Forelimb muscle (tissue), 1 donor: ENCODE measurements around the gene MSN. TPM values are rescaled to one million over a fixed set of nuclear protein-coding genes. Genes with fewer than 3 reads are reported as not detected.
"Not testable (repeated sequence)": the region's sequence is repeated elsewhere in the genome, so short reads cannot be mapped to it uniquely, and the experiment has no call there.

Source experiments
- DNase-seq: peaks from one replicate; pipeline ENCODE4 v3.0.0-alpha.2; 2013; ENCODE audit warnings: low read depth
- polyA plus RNA-seq: library from polyadenylated mRNA; unstranded; fragments of 120-200 nt; gene quantifications from one replicate; pipeline ENCODE4 v1.2.1, GENCODE V29; 2013; ENCODE audit not compliant: insufficient read length

Gene MSN
- polyA plus RNA-seq, 1 donor: 105 TPM

GRCh38 chrX:65718538-65718937, 51.1 kb downstream of the MSN start:
- no peak for DNase-seq

DNA sequence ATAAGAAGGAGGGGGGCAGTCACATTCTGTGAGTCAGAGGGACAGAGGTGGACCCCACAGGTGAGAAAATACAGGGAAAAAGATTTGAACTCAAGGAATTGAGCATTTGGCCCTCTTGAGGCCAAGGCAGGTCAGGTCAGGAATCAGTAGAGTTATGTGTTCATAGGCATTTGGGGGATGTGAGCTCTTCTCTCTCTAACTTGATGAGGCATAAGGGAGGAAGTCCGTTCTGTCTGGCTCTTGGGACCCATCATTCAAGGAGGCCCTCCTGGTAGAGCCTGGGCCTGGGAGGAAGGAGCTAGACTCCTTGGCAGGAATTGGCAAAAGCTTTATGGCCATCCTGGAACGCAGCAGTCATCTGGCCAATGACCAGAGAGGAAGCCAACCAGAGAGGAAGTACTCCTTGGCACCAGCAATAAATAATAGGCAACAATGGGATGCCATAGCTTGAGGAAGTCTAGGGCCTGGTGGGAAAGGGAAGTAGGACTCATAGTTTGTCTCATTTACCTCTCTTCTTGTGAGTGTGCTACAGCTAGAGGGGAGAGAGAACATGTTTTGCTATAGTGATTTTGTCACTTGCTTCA, 53.0 kb downstream of the MSN start:
- DNase-seq: no peak

DNA sequence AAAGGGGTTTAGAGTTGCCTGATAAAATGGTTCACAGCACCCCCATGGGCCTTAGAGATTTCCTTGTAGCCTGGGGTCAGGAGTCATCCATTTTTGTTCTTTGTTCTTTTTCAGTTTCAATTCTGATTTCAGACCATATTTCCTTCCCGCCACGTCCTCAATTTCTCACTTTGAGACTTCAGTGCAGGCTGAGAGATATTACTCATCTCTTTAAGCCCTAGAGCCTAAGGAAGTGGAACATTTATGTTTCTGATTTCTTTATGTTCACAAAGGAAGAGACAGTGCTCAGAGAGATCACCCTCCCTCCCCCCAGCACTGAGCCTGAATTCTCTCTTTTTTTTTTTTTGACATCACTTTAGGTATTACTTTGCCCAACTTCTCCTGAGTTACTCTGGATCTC, 56.3 kb downstream of the MSN start:
- no peak for DNase-seq

GRCh38 chrX:65726715-65727114, 59.3 kb downstream of the MSN start:
- no peak for DNase-seq

GRCh38 chrX:65731684-65732289, 64.3 kb downstream of the MSN start:
- DNase-seq: no peak

- no peak for DNase-seq
Measured at GRCh38 chrX:65740909-65741308, 73.5 kb downstream of the MSN start.

DNA sequence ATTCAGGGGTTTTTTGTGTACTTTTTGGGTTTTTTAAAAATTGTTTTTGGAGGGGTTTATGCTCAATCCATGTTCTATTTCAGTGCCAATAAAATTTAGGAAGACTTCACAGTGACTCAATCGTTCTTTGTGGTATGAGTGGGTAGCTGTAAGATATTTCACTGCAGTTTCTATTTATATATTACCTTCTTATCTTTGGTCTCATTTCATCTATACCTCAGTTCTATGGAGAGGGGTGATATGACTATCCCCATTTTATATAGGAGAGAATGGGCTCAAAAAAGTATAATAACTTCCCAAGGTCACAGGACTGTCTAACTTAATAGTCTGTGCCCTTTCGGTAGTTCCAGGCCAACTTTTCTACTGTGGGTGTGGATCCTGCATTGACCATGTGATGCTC, 74.4 kb downstream of the MSN start:
- DNase-seq: no peak

DNA sequence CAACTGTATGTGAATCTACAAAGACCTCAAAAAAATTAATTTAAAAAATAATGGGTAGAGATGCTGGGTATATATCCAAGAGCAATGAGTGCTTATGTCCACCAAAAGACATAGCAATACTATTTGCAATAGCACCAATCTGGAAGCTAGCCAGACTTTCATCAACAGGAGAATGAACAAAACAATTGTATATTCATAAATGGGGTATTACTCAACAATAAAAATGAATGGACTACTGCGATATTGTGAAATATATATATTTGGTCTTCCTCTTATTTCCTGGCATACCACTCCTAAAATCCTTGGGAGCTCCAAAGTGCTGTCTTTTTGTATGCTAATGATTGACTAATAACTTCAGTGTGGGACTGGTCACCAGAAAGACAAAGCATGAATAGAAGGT, 77.5 kb downstream of the MSN start:
- DNase-seq: no peak

DNA sequence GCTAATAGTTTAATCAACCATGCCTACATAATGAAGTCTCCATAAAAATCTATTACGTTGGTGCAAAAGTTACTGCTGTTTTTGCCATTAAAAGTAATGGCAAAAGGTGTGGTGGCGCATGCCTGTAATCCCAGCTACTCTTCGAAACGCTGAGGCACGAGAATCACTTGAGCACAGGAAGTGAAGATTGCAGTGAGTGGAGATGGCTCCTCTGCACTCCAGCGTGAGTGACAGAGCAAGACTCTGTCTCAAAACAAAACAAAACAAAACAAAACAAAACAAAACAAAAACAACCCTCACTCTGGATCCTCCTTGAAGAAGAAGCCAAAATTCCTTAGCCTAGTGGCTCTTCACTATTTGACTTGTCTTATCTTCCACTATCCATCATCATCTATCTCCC, 78.0 kb downstream of the MSN start:
- no peak for DNase-seq

GRCh38 chrX:65745992-65746391, 78.5 kb downstream of the MSN start:
- DNase-seq: no peak

DNA sequence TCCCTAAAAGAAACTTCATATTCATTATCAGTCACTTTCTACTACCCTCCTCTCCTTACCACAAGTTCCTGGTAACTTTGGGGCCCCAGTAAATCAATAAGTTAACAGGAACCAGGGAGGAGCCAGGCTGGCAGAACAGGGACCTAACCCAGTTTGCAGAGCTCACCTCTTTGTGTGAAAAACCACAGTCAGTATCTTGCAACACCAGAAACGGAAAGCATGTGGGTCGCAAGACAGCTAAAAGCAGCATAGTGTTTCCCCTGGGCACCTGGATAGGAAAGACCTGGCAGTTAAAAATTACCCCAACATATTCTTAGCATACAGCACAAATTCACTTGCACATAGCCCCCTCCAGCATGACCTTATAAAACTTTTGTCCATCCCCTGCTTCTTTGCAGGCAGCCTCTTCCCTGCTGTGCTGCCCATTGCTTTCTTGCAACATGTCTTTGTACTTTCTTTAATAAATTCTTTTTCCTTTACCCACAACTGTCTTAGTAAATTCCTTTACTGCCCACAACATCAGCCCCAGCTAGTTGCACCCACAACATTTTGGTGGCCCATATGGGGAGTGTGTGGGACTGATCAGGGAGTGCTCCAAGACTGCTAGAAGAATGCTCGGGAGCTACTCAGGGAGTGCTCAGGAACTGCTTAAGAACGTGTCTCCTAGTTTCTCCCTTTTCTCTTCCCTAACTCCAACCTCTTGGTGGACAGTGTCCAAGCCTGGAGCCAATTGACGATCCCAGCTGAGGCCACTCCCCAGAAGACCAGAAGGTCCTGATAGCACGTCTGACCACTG, 83.4 kb downstream of the MSN start:
- DNase-seq: no peak

- DNase-seq: no peak
Measured at GRCh38 chrX:65751519-65751918, 84.1 kb downstream of the MSN start.

DNA sequence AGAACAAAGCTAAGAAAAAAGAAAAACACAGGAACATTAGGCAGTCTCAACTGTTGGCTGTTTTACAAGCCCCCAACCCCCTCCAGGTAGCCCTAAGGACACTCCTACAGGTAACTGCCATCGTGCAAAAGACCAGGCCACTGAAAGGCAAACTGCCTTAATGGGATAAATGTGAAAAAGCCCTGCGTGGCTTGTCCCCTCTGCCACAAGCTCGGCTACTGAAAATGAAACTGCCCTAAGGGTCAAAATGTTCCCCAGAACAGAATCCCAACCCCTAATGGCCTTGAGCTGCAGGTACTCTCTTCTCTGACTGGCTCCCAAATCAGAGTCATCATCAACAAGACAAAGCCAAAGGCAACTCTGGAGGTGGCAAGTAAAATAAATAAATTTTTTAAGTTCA, 84.8 kb downstream of the MSN start:
- no peak for DNase-seq

DNA sequence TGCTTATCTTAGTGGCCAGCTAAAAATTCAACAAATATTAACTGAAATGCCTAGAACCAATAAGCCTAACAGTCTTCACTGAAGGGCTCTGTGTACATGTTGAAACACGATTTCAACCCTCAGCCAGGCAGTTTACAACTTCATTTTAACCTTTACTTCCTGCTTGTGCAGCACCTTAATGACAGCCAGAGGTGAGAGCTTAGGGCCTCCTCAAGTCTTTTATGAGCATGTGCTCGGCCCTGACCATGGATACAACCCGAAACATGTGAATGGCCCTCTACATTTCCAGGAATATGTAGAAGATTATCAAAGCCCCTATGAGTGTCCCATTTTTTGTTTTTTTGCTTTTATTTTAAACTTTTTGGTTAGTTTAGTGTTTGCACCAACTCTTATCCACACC, 88.3 kb downstream of the MSN start:
- no peak for DNase-seq

- DNase-seq: no peak
Measured at GRCh38 chrX:65757943-65758342, 90.5 kb downstream of the MSN start.

DNA sequence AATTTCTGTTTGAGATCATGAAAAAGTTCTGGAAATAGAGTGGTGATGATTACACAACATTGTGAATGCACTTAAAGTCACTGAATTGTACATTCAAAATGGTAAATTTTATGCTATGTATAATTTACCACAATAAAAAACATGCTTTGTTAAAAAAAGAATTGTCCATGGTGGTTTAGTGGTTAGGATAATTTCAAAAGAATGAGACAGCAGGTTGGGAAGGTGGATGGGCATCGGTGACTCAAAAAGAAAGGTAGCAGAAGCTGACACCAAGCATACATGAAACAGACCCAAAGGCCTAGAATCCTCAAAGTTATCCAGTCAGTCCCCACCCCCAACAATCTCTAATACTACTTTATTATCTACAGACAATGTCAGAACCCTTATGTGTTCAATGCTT, 91.1 kb downstream of the MSN start:
- no peak for DNase-seq

- DNase-seq: not testable (repeated sequence)
Measured at GRCh38 chrX:65759525-65759924, 92.1 kb downstream of the MSN start.

- DNase-seq: no peak
Measured at GRCh38 chrX:65769564-65770292, 102.3 kb downstream of the MSN start.

DNA sequence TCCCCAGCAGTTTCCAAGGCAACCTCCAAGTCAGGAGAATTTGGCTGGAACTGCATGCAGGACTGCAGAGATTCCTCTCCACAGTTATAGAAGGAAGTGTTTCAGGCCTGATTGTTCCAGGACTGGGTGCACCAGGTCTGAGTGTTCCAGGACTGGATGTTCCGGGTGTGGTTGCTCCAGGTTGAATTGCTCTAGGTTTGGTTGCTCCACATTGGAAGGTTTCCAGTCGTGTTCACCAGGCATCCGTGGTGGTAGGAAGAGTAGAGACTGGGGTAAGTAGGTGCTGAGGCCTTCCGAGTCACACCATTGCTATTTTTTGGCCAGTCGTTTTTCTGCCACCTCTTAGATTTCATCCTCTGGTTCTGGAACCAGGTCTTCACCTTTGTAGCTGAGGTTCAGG, 105.4 kb downstream of the MSN start:
- DNase-seq: no peak

DNA sequence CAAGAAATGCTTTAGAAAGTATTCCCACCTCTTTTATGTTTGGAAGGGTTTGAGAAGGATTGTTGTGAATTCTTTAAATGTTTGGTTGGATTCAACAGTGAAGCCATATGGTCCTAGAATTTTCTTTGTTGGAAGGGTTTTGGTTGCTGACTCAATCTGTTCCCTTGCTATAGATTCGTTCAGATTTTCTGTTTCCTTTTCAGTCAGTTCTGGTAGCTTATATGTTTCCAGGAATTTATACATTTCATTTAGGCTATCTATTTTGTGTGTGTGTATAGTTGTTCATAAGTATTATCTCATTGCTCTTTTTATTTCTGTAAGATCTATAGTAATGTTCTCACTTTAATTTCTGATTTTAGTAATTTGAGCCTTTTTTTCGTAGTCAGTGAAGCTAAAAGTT, 114.4 kb downstream of the MSN start:
- DNase-seq: no peak

DNA sequence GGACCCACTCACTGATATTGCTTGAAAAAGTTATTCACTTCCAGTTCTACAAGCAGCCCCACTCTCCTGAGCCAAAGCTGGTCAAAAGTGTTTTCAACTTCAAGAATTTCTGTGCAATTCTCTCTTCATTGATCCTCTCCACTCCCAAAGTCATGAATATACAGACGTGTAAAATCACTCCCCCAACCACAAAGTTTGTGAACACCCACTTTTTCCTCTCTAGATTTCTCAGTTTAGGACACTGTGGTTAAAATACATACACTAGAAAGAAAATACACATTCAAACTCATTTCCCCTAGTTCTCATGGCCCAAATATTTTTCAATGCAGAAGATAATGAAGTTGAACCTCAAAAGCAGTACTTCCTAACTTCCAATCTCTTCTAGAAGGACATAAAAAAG, 116.3 kb downstream of the MSN start:
- no peak for DNase-seq
